Mesenchymal stem cell (in vitro differentiated cells and primary cell): ENCODE measurements around the gene FOXA3.

Source experiments
- DNase-seq: peaks from one replicate; pipeline ENCODE4 v3.0.0-alpha.2; 2013
- H2AFZ ChIP-seq: one replicate; pipeline ENCODE4 v1.6.1; 2013; ENCODE audit warnings: low read depth, mild to moderate bottlenecking, control low read depth, inconsistent platforms, low read length, moderate library complexity
- H2AK5ac ChIP-seq: 2 replicates; pipeline ENCODE4 v1.6.1; 2013; ENCODE audit warnings: low read length, moderate library complexity, mild to moderate bottlenecking, inconsistent platforms; ENCODE audit not compliant: severe bottlenecking
- H2BK120ac ChIP-seq: one replicate; pipeline ENCODE4 v1.6.1; 2013; ENCODE audit warnings: low read depth, mild to moderate bottlenecking, inconsistent platforms, low read length, moderate library complexity
- H2BK12ac ChIP-seq, 2 experiments: one replicate each; pipeline ENCODE4 v1.6.1; 2013; ENCODE audit warnings: inconsistent platforms in 2 of 2, low read length in 2 of 2, mild to moderate bottlenecking in 2 of 2, moderate library complexity in 2 of 2, control low read depth in 1 of 2
- H2BK15ac ChIP-seq: one replicate; pipeline ENCODE4 v1.6.1; 2013; ENCODE audit warnings: mild to moderate bottlenecking, low read depth, inconsistent platforms; ENCODE audit not compliant: poor library complexity, severe bottlenecking
- H2BK5ac ChIP-seq: 2 replicates; pipeline ENCODE4 v1.6.1; 2013; ENCODE audit warnings: low read depth, mild to moderate bottlenecking, low read length, control low read depth, inconsistent platforms; ENCODE audit not compliant: poor library complexity, severe bottlenecking
- H3K14ac ChIP-seq, 2 experiments: one replicate each; pipeline ENCODE4 v1.6.1; 2013; ENCODE audit warnings: inconsistent platforms in 2 of 2, low read length in 2 of 2, control low read depth in 1 of 2, mild to moderate bottlenecking in 1 of 2, moderate library complexity in 1 of 2
- H3K18ac ChIP-seq, 2 experiments: one replicate each; pipeline ENCODE4 v1.6.1; 2013; ENCODE audit warnings: inconsistent platforms in 2 of 2, low read length in 2 of 2, control low read depth in 1 of 2, low read depth in 1 of 2, mild to moderate bottlenecking in 1 of 2
- H3K23ac ChIP-seq, 2 experiments: one replicate each; pipeline ENCODE4 v1.6.1; 2013; ENCODE audit warnings: inconsistent platforms in 2 of 2, low read length in 2 of 2, mild to moderate bottlenecking in 2 of 2, moderate library complexity in 2 of 2, control low read depth in 1 of 2
- H3K27ac ChIP-seq: 2 replicates; pipeline ENCODE4 v1.5.1; 2013; ENCODE audit warnings: mild to moderate bottlenecking, moderate library complexity, low read length, control low read depth, inconsistent platforms; ENCODE audit not compliant: poor library complexity, severe bottlenecking
- H3K27me3 ChIP-seq, 2 experiments: 2 replicates each; pipeline versions ENCODE4 v1.6.1 to v1.7.0; 2013; ENCODE audit warnings: low read length in 2 of 2, mild to moderate bottlenecking in 2 of 2, moderate library complexity in 2 of 2, control low read depth in 1 of 2, inconsistent platforms in 1 of 2; ENCODE audit not compliant: control insufficient read depth in 1 of 2, insufficient read depth in 1 of 2
- H3K36me3 ChIP-seq, 2 experiments: 2 replicates each; pipeline versions ENCODE4 v1.6.1 to v1.7.0; 2013; ENCODE audit warnings: low read length in 2 of 2, control low read depth in 1 of 2, inconsistent platforms in 1 of 2, low read depth in 1 of 2, mild to moderate bottlenecking in 1 of 2; ENCODE audit not compliant: insufficient read depth in 2 of 2, control insufficient read depth in 1 of 2
- H3K4ac ChIP-seq, 2 experiments: one replicate each; pipeline ENCODE4 v1.6.1; 2013; ENCODE audit warnings: inconsistent platforms in 2 of 2, low read length in 2 of 2, mild to moderate bottlenecking in 2 of 2, moderate library complexity in 2 of 2, control low read depth in 1 of 2, low read depth in 1 of 2
- H3K4me1 ChIP-seq: 2 replicates; pipeline ENCODE4 v1.6.1; 2013; ENCODE audit warnings: low read depth, low read length, control low read depth; ENCODE audit not compliant: control insufficient read depth, insufficient read depth
- H3K4me2 ChIP-seq: 2 replicates; pipeline ENCODE4 v1.6.1; 2013; ENCODE audit warnings: low read length, mild to moderate bottlenecking, inconsistent platforms; ENCODE audit not compliant: poor library complexity, severe bottlenecking
- H3K4me3 ChIP-seq, 2 experiments: 2 replicates each; pipeline versions ENCODE4 v1.5.1 to v1.7.0; 2013; ENCODE audit warnings: low read length in 2 of 2, mild to moderate bottlenecking in 2 of 2, control low read depth in 1 of 2, low read depth in 1 of 2; ENCODE audit not compliant: insufficient read depth in 1 of 2
- H3K79me1 ChIP-seq: replicated peaks from 2 replicates; pipeline ENCODE4 v1.6.1; 2013; ENCODE audit warnings: mild to moderate bottlenecking, control low read depth, low read length, inconsistent platforms; ENCODE audit not compliant: poor library complexity, severe bottlenecking
- H3K9ac ChIP-seq: 2 replicates; pipeline ENCODE4 v1.7.0; 2013; ENCODE audit warnings: mild to moderate bottlenecking, low read length, moderate library complexity
- H3K9me3 ChIP-seq: 2 replicates; pipeline ENCODE4 v1.7.0; 2013; ENCODE audit warnings: mild to moderate bottlenecking, low read length; ENCODE audit not compliant: control insufficient read depth
- H4K8ac ChIP-seq: one replicate; pipeline ENCODE4 v1.6.1; 2013; ENCODE audit warnings: inconsistent platforms, mild to moderate bottlenecking, low read length, moderate library complexity
- H4K91ac ChIP-seq: one replicate; pipeline ENCODE4 v1.6.1; 2013; ENCODE audit warnings: mild to moderate bottlenecking, low read length, inconsistent platforms
- WGBS: methylation state at CpG from one replicate; pipeline ENCODE4 v1.1.7; 2013; ENCODE audit warnings: mixed read lengths; 5-methylcytosine and 5-hydroxymethylcytosine counted together

Gene FOXA3

DNA sequence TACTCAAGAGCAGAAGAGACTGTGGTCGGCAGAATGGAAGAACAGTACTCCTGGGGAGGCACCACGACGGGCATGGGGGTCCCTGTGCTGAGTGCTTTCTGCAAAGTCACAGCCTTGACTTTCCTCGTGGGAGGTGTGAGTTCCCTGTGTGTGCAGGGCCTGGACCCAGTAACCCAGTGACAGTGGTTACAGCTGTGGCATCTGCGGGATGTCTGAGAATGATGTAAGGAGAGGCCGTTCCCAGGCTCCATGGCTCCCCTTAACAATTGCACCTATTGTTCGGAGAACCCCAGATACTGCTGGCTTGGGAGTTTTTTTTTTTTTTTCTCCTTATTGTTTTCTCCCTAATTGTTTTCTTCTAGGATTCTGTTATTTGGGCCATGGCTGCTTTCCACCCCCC lies 55.6 kb downstream of the FOXA3 start:
- H3K9me3 ChIP-seq, result no peaks in the 10 kb centered on the region
- H3K23ac ChIP-seq, result no peak overlapping the region
- no peak overlapping the region for H2AFZ ChIP-seq
- no peaks in the 10 kb centered on the region for H3K79me1 ChIP-seq
- no peak overlapping the region for H4K8ac ChIP-seq
- peaks cover 9 to 40% of the 10 kb centered on the region in 2 experiments for H3K27me3 ChIP-seq
- no peaks in the 10 kb centered on the region for H3K4me1 ChIP-seq
- H2AK5ac ChIP-seq, result no peak overlapping the region
- H3K27ac ChIP-seq, result no peak overlapping the region
- H3K4ac ChIP-seq, result no peak overlapping the region
- no peak overlapping the region for H4K91ac ChIP-seq
- no peak overlapping the region for H2BK12ac ChIP-seq
- H3K36me3 ChIP-seq, result no peaks in the 10 kb centered on the region
- WGBS, result 84% methylated on average over 6 of the region's 7 CpGs
- H2BK5ac ChIP-seq, result no peak overlapping the region
- H3K14ac ChIP-seq, result no peak overlapping the region
- H3K4me3 ChIP-seq, result no peak overlapping the region
- H3K9ac ChIP-seq, result no peak overlapping the region
- no peak overlapping the region for H3K4me2 ChIP-seq
- H2BK120ac ChIP-seq, result no peak overlapping the region
- no peak overlapping the region for H3K18ac ChIP-seq
- H2BK15ac ChIP-seq, result no peak overlapping the region
- no peak for DNase-seq

DNA sequence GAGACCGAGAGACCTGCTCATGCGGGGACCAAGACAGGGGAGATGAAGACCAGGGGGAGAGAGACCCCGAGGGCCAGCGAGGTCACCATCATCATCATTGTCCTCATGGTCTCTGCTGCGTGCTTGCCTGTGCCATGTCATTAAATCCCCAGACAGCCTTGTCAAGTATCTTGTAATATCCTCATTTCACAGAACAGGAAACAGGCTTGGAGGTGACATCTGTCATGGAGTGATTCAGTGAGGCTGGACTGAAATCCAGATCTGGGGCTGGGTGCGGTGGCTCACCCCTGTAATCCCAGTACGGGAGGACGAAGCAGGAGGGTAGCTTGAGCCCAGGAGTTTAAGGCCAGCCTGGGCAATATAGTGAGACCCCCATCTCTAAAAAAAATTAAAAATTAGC lies 56.3 kb downstream of the FOXA3 start:
- Histone ChIP-seq H3K4ac (no peak overlapping the region), H3K9me3 (no peaks in the 10 kb centered on the region), H2AK5ac (no peak overlapping the region), H3K27ac (no peak overlapping the region), H2AFZ (no peak overlapping the region), H2BK5ac (no peak overlapping the region), H3K79me1 (no peaks in the 10 kb centered on the region), H3K14ac (no peak overlapping the region), H3K4me3 (no peak overlapping the region), H3K9ac (no peak overlapping the region), H3K4me2 (no peak overlapping the region), H2BK15ac (no peak overlapping the region), H3K23ac (no peak overlapping the region), H3K4me1 (no peaks in the 10 kb centered on the region), H3K27me3 (peaks cover 9 to 36% of the 10 kb centered on the region in 2 experiments), H2BK12ac (no peak overlapping the region), H3K18ac (no peak overlapping the region), H3K36me3 (no peaks in the 10 kb centered on the region), H4K8ac (no peak overlapping the region), H2BK120ac (no peak overlapping the region), H4K91ac (no peak overlapping the region)
- WGBS, result 75% methylated on average over 6 of the region's 8 CpGs
- no peak for DNase-seq

DNA sequence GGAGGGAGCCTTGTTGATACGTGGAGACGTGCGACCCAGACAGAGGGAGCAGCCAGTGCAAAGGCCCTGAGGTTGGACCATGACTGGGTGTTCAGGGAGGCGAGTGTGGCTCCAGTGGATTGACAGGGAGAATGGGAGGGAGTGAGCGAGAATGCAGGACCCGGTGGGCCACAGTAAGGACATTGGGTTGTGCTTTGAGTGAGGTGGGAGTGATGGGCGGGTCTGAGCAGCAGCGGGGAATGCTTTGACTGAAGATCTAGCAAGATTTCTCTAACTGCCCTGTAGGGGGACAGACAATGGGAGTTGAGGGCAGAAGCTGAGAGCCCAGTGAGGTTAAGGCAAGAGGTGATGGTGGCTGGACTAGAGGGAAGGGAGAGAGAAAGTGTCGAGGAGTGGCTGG lies 58.2 kb downstream of the FOXA3 start:
- H3K4me2 ChIP-seq, result no peak overlapping the region
- no peak overlapping the region for H3K4ac ChIP-seq
- H2BK15ac ChIP-seq, result no peak overlapping the region
- no peaks in the 10 kb centered on the region for H3K9me3 ChIP-seq
- H3K36me3 ChIP-seq, result no peaks in the 10 kb centered on the region
- no peak overlapping the region for H3K14ac ChIP-seq
- H4K91ac ChIP-seq, result no peak overlapping the region
- no peaks in the 10 kb centered on the region for H3K79me1 ChIP-seq
- no peak overlapping the region for H2AFZ ChIP-seq
- no peak overlapping the region for H2AK5ac ChIP-seq
- 54% methylated on average over 9 of the region's 9 CpGs for WGBS
- no peak overlapping the region for H2BK120ac ChIP-seq
- H3K4me1 ChIP-seq, result no peaks in the 10 kb centered on the region
- H3K23ac ChIP-seq, result no peak overlapping the region
- H3K18ac ChIP-seq, result no peak overlapping the region
- no peak overlapping the region for H2BK5ac ChIP-seq
- peaks cover 9 to 34% of the 10 kb centered on the region in 2 experiments for H3K27me3 ChIP-seq
- no peak overlapping the region for H4K8ac ChIP-seq
- H3K4me3 ChIP-seq, result no peak overlapping the region
- peak; percentile 28 for DNase-seq
- H3K27ac ChIP-seq, result no peak overlapping the region
- H2BK12ac ChIP-seq, result no peak overlapping the region
- H3K9ac ChIP-seq, result no peak overlapping the region
